GM12875 (cell line): ENCODE results near the gene SLC25A26.

ENCODE experiments used
- H3K4me3 ChIP-seq: one replicate; pipeline ENCODE4 v1.5.1; 2011; ENCODE audit warnings: low read depth, low read length, control low read depth
- CTCF ChIP-seq: IDR thresholded peaks from 2 replicates; pipeline ENCODE4 v1.5.1; 2011; ENCODE audit warnings: low read depth, mild to moderate bottlenecking, control low read depth, inconsistent platforms, low read length, moderate library complexity, borderline replicate concordance; ENCODE audit not compliant: insufficient read depth

The SLC25A26 gene

DNA sequence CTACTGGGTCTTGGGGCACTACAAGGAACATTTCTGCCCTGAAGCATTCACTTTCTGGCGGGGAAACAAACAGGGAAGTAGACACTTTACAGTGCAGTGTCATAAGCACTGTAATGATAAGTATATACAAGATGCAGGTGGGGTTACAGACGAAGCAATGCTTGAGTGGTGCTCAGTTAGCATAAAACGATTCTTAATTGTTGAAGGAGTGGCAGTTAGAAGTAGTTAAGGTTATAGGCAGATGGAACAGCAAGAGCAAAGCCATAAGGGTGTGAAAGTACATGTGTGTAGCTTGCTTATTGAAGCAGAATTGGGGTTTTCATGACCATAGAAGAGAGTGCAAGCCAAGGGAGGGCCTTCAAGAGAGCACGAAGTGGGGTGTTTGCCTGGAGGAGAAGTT lies 46.2 kb downstream of the SLC25A26 start:
- H3K4me3 ChIP-seq: no peak overlapping the region
- TF ChIP-seq CTCF: no peak

DNA sequence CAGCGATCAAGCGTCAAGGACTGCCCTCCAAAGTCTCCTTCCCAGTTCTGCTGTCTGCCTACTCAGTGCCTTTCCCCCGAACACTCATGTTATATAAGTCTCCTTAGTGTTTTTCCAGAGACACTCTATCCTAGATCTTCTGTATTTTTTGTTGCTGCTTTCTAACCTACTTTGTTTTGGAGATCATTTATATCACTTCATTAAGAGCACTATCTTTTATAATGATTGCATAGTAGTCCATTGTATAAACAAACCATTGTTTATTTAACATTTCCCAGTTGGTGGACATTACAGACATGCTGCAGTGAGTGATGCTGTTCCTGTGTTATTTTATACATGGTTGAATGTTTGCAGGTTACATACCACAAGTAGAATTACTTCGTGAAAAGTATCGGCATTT lies 47.1 kb downstream of the SLC25A26 start:
- TF ChIP-seq CTCF: no peak
- H3K4me3 ChIP-seq: no peak overlapping the region

GRCh38 chr3:66268864-66269263 lies 48.1 kb downstream of the SLC25A26 start:
- H3K4me3 ChIP-seq: no peak overlapping the region
- no peak for TF ChIP-seq CTCF

DNA sequence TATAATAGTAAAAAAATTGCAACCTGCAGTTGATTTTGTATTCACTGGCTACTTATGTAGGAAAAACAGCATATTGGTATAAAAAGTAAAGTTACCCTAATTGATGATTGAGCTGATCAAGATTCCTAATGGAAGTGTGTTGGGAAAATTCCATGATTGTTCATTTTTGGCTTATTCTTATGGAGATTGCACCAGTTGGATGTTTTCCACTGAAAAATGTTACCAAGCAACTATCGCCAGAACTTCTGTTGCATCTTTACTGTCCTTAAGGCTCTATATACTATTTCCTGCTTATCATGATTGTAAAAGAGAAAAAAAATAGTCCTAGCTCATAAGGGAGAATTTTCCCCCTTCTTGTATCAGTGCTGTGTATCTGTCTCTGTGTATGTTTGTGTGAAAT lies 48.6 kb downstream of the SLC25A26 start:
- no peak overlapping the region for H3K4me3 ChIP-seq
- TF ChIP-seq CTCF: no peak

DNA sequence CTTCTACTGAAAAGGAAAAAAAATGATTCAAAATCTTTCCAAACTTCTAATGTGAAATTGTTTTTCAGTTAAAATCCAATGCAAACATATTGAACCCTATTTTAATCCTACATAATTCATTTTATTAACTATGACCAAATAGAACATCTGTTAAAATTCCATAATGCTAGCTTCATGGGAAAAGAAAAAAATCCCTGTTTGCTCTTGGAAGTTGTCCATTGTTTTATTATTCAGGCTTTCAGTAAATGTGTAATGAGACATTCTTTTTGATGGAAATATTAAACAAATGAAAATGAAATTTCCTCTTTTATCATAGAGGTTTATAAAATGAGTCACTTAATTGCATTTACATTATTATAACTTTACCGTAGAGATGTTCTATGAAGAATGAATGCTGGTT lies 49.5 kb downstream of the SLC25A26 start:
- TF ChIP-seq CTCF: no peak
- H3K4me3 ChIP-seq: no peak overlapping the region

GRCh38 chr3:66270701-66271100 lies 49.9 kb downstream of the SLC25A26 start:
- no peak overlapping the region for H3K4me3 ChIP-seq
- no peak for TF ChIP-seq CTCF

DNA sequence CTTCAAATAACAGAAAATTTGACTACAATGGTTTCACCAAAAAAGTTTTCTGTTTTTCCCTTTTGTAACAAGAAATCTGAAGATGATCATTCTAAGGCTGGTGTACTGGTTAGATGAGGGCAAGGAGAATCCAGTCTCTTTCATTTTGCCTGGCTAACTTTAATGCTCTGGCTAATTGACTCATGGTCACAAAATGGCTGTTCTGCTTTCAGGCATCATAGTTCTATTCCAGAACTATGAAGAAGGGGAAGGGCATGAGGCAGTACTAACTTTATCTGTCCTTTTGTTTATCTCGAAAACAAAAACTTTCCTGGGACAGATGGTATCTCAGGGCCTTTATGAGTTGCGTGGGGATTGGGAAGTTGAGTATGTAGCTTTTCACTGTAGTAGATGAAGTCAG lies 50.4 kb downstream of the SLC25A26 start:
- H3K4me3 ChIP-seq: no peak overlapping the region
- TF ChIP-seq CTCF: no peak
